Left lung (tissue), 10 donors: ENCODE measurements around the gene PCDHGA7. TPM values are rescaled to one million over a fixed set of nuclear protein-coding genes. Genes with fewer than 3 reads are reported as not detected.
A peak's percentile ranks its signal among the peaks of the same experiment; 100 is the strongest.
"Not testable (repeated sequence)": the region's sequence is repeated elsewhere in the genome, so short reads cannot be mapped to it uniquely, and the experiment has no call there.

ENCODE experiments used
- ATAC-seq: fragments of 200-7000 bp; cut with Tn5 transposase; one replicate; pipeline ENCODE4 v1.9.1; 2020; ENCODE audit warnings: moderate library complexity
- DNase-seq, 4 donors: peaks; one replicate each; pipeline ENCODE4 v3.0.0-alpha.2; 2013 to 2020
- H3K27ac ChIP-seq, 2 donors: fragments of 200-600 bp; sonication (generic) in 1 of 2; one replicate each; pipeline versions ENCODE4 v1.5.0 to v1.8.0; 2020 to 2021
- H3K27me3 ChIP-seq, 2 donors: fragments of 200-600 bp; sonication (generic) in 1 of 2; one replicate each; pipeline versions ENCODE4 v1.5.0 to v1.8.0; 2020 to 2021
- H3K36me3 ChIP-seq, 2 donors: fragments of 200-600 bp; sonication (generic) in 1 of 2; one replicate each; pipeline versions ENCODE4 v1.5.0 to v1.8.0; 2020 to 2021
- H3K4me1 ChIP-seq, 2 donors: fragments of 200-600 bp; one replicate each; pipeline ENCODE4 v1.8.0; 2021
- H3K4me3 ChIP-seq, 2 donors: fragments of 200-600 bp; sonication (generic) in 1 of 2; one replicate each; pipeline versions ENCODE4 v1.5.0 to v1.8.0; 2020 to 2021; ENCODE audit warnings: mild to moderate bottlenecking in 1 of 2
- H3K9me3 ChIP-seq, 2 donors: fragments of 200-600 bp; sonication (generic) in 1 of 2; one replicate each; pipeline versions ENCODE4 v1.5.0 to v1.8.0; 2020 to 2021
- CTCF ChIP-seq, 2 donors: fragments of 200-600 bp; sonication (generic) in 1 of 2; IDR thresholded peaks; one replicate each; pipeline versions ENCODE4 v1.5.0 to v1.8.0; 2021; ENCODE audit warnings: antibody characterized with exemption in 2 of 2
- intact Hi-C, 2 donors: fragments of 100-400 bp; cut with DNase I; formaldehyde crosslinking; loops; one replicate each; pipeline versions ENCODE4 v1.11.2 to v1.14.2; 2022
- polyA plus RNA-seq, 6 donors: library from polyadenylated mRNA; unstranded; fragments of 120-200 nt; gene quantifications; one replicate each; pipeline ENCODE4 v1.2.1, GENCODE V29; 2013; ENCODE audit not compliant: insufficient read length in 6 of 6
- total RNA-seq, 2 donors: library from RNA; stranded (reverse); fragmentation: NEBNext Ultra II Directional; extraction: Animal tissue kit (Norgen Biotek cat#: 25700); gene quantifications; one replicate each; pipeline ENCODE4 v1.2.1, GENCODE V29; 2021
- donor health status: DM: no; HTN: yes; CAD: no.
- donor health status: DM: no; HTN: no; CAD: no.

Gene PCDHGA7
- total and polyA plus RNA-seq, 8 donors = 1.7 to 2.2 (median 2.0) TPM

GRCh38 chr5:141397756-141398551, 15.4 kb downstream of the PCDHGA7 start, which contains the start of gene PCDHGB5:
Gene PCDHGB5, plus strand, starts transcription at chr5:141397947. Its CDS starts 181 bp downstream, at chr5:141398128.
- Histone ChIP-seq H3K4me3 (peak within 1 kb of the TSS in 1 of 2 donors; percentile 25), H3K27me3 (peaks cover 22 to 94% of the 10 kb centered on the region in 2 donors), H3K9me3 (peaks cover 3 to 71% of the 10 kb centered on the region in 2 donors)
- H3K4me1 ChIP-seq, H3K27ac ChIP-seq, H3K36me3 ChIP-seq, intact Hi-C loops: not testable (repeated sequence)
- ATAC-seq (peak; percentile 99), DNase-seq (peak in 1 of 4 donors; percentile 16)
- peak; percentile 37 to 59 for TF ChIP-seq CTCF (IDR thresholded peaks at IDR 0.05)

GRCh38 chr5:141398608-141399007, 16.1 kb downstream of the PCDHGA7 start:
- ATAC-seq (no peak), DNase-seq (no peak)
- H3K27ac ChIP-seq = no peak overlapping the region
- peaks cover 3 to 71% of the 10 kb centered on the region in 2 donors for H3K9me3 ChIP-seq
- peaks cover 0 to 7% of the 10 kb centered on the region in 2 donors for H3K36me3 ChIP-seq
- intact Hi-C loops = no loop called here
- no peak overlapping the region for H3K4me3 ChIP-seq
- H3K4me1 ChIP-seq = no peaks in the 10 kb centered on the region
- H3K27me3 ChIP-seq = peaks cover 22 to 94% of the 10 kb centered on the region in 2 donors
- TF ChIP-seq CTCF (IDR thresholded peaks at IDR 0.05) = no peak

- no peak for TF ChIP-seq CTCF (IDR thresholded peaks at IDR 0.05)
- Histone ChIP-seq H3K27me3 (peaks cover 22 to 94% of the 10 kb centered on the region in 2 donors), H3K4me1 (no peaks in the 10 kb centered on the region), H3K36me3 (peaks cover 0 to 7% of the 10 kb centered on the region in 2 donors), H3K27ac (no peak overlapping the region), H3K4me3 (no peak overlapping the region), H3K9me3 (peaks cover 3 to 74% of the 10 kb centered on the region in 2 donors)
- intact Hi-C loops = no loop called here
- ATAC-seq = no peak
- DNase-seq = no peak
These were observed 17.2 kb downstream of the PCDHGA7 start for GRCh38 chr5:141399555-141400258.

- DNase-seq (peak in 1 of 4 donors; percentile 18), ATAC-seq (peak; percentile 60)
- intact Hi-C loops = no loop called here
- TF ChIP-seq CTCF (IDR thresholded peaks at IDR 0.05) = peak in 1 of 2 donors; percentile 11
- no peaks in the 10 kb centered on the region for H3K4me1 ChIP-seq
- H3K36me3 ChIP-seq = peaks cover 0 to 7% of the 10 kb centered on the region in 2 donors
- peaks cover 23 to 92% of the 10 kb centered on the region in 2 donors for H3K27me3 ChIP-seq
- H3K27ac ChIP-seq = no peak within 1 kb of the TSS
- peaks cover 3 to 76% of the 10 kb centered on the region in 2 donors for H3K9me3 ChIP-seq
- peak within 1 kb of the TSS in 1 of 2 donors; percentile 9 for H3K4me3 ChIP-seq
These were observed 20.2 kb downstream of the PCDHGA7 start, which contains the start of gene PCDHGA9 for GRCh38 chr5:141402553-141403243. Gene PCDHGA9, plus strand, starts transcription at chr5:141402778. Its CDS starts 175 bp downstream, at chr5:141402953.
